Hepatic stellate cell (primary cell): ENCODE data around the gene CLSTN2.

Experiments
- DNase-seq: peaks from one replicate; pipeline ENCODE4 v3.0.0; 2011; ENCODE audit warnings: low spot score

Gene CLSTN2

DNA sequence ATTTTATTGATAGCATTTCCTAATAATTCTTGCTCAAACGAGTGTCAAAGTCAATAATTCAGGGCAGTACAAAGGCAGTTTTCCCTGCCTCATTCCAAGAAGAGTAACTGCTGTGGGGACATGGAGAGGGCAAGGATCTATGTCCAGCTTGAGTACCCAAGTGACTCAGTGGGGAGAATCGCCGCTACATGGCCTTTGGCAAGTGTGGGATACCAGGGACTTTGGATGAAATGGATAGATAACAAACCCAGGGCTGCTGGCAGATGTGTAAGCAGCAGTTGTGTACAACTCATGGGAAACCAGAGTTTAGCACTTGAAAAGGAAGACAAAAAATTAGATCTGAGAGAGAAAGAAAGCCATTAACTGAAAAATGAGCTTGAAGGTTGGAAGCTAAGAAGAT lies 620.7 kb downstream of the CLSTN2 start:
- no peak for DNase-seq

DNA sequence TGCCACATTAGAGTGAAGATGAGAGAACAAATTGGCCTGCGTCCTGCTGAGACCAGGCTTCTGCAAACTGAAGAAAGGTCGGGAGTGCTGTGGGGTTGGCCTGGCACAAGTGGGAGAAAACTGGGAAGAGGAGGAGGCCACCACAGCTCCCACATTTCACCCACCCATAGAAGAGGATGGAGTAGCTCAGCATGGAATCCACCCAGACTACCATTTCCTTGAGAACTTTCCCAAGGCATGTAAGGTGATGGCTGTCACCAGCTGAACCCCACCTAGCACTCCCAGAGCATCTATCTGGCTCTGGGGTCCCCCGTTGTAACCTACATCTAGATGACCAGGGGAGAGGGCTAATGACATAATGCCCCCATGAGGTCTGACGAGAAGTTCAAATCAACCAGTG lies 622.5 kb downstream of the CLSTN2 start:
- DNase-seq, result no peak

DNA sequence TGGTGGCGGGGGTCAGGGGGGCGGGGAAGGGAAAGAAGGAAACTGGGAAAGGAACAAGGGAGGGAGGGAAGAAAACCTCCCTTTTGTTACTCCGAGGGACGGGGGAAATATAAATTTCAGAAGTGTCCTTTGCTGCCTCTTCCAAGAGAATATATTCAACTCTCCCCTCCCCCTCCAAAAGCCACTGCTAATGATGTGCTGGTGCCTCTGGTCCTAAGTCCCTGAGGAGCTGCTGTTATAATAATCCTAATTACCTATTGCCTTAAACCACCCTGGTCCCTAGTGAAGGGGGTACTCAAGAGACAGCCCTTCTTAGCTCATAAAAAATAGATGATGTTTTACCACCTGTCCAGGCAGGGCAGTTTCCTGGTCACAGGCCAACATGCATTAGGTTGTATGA lies 624.6 kb downstream of the CLSTN2 start:
- DNase-seq, result no peak

DNA sequence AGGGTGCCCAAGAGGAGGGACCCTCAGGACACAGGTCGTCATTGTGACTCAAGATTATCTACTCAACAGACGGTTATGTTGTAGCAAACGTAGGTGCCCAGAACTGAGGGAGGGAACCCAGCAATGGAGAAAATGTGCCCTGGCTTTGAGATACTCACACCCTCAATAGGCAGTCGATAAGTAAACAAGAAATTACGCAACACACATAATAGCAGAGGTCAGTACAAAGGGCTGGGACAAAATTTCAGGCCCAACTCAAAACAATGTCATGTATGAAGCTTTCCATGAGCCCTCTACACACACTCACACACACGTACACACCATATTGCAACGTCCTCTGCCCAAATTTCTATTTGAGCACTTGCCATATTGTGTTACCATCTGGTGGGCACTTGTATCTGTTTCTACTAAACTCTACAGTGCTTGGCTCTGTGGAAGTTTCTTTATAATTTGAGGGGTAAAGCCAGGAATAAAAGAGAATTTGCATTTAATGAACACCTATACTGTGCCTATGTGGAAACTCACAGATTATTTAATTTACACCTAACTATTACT lies 628.3 kb downstream of the CLSTN2 start:
- DNase-seq, result no peak

DNA sequence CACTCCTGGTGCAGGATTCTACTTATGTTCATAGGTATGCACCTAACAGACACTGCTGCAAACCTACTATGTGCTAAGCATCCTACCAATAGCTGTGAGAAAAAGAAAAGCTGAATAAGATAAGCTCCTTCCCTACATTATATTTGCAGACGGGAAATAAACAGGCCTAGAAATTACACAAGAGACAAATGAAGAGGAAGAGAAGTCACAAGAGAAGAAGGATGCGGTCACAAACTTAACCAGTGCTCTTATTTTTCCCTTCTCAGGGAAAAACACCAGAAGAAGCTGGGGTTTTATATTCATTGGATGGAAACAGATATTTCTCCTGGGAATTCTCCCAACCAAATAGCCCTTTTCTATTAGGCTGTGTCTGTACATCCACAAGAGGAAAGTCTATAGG lies 633.1 kb downstream of the CLSTN2 start:
- no peak for DNase-seq

DNA sequence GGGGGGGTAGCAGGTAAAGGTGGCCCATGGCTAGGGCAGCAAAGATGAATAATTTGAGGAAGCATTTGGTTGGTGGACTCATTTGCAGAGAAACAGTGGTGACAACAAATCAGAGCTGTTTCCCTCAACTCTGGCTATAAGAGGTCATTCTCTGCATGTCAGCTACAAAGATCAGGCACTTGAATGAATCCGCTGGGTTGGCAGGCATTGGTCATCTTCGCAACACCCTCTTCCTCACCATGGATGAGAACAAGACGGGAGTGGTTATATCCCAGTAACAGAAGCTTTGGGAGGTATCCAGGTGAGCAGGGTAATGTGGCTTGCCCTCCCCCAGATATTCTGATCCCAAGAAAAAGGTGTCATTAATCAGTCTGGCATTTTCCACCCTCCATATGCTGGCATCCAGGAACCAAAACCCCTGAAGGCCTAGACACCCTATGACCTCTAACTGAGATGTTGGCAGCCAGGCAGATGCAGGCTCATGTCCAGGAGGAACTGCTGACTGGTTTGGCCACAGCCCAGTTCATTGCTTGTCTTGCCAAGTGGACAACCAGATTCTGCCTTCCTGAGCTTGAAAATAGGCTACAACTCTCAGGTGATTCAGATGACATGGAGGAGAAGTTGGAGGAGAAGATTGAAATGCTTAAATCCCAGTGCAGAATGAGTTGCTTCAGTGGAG lies 634.0 kb downstream of the CLSTN2 start:
- DNase-seq, result no peak

DNA sequence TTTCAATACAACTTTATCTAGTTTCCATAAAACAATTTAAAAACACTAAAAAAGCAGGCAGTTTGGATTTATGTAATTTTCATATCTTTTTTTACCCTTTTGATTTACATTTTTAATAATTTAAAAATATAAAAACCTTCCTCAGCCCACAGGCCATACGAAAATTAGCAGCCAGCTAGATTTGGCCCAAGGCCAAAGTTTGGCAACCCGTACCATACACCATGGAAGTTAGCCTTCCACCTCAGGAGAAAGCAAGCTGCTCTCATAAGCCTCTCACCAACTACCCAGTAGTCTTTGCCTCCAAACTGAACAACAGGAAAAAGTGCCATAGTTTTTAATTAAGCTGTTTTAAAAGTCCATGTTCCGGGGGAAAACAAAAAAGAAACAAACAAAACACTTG lies 635.6 kb downstream of the CLSTN2 start:
- DNase-seq, result no peak

DNA sequence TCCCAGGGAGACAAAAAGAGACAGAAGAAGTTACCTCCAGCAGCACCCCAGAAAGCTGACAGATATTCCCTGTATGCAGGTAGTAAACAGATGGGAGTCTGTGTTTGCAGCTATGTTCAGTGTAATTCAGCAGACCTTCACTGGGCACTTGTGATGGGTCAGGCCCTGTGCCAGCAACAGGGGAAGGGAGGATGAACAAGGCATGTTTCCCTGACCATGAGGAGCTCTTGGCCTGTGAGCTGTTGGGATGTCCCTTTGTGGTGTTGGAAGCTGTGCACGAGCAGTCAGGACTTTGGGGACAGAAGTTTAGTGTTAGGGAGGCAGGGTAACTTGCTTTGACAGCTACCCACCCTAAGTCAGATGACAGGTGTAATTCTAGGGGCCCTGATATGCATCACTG lies 636.9 kb downstream of the CLSTN2 start:
- no peak for DNase-seq

DNA sequence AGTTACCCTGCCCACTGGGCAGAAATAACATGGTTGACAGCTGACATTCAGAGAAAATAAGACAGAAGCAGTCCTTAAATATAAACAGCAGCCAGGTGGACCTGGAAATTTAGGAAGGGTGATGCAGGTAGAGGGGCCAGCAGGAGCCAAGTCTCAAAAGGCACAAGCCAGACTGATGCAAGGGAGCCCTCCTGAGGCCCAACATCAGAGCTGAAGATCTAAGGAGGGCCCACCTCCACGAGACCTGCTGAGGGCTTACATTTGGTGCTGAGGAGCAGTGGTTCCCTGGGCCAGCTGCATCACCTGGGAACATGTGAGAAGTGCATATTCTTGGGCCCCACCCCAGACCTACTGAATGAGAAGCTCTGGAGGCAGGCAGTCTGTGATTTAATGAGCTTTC lies 637.3 kb downstream of the CLSTN2 start:
- DNase-seq, result no peak

DNA sequence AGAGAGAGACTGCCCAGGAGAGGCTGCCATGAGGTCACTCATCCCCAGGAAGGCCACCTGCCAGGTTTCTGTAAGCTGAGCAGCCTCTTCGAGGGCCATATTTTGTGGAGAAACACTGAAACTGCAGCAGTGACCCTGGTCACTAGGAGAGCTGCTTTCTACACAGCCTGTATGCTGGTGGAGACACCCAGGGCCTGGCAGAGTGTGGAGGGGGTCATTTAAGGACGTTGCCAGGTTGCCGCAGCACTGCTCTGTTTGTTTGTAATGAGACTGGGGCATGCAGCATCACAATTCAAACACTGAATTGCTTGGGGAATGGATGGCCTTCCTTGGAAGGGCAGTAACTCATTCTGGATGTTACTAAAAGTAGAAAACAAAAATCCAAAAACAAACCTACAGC lies 638.0 kb downstream of the CLSTN2 start:
- DNase-seq, result no peak

DNA sequence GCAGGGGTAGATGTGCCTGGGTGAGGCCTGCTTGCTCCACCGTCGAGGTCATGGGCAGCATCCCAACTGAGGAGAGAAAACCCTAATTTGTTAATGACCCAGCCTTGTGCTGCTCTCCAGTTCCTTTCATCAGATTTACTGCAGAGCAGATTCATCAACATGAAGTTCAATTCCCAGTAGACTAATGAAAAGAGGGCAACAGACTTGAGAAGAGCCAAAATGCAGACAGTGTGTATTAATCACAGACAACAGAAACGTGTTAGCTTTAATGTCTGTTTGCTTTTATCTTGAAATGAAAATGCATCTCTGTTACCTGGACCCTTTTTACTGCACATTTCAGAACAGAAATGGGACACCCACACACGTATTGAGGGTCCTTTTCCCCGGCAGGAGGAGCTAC lies 639.4 kb downstream of the CLSTN2 start:
- no peak for DNase-seq

DNA sequence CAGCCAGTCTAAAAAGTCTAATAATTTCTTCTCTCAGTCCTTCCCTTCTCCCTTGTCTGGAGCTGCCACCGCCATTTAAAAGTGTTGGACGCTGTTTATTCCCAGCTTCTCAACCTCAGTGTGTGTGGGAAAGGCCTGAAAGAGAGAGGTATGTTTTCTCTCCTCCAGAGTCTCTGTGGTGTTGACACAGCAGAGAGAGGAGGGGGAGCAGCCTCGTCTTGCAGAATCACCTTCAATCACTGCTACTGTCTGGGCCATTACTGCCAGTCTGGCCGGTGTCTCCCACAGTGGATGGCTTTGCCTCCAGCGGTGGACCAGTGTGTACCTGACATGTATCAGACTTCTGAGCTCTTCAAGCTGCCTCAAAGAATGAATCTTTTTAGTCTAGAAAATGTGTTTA lies 641.5 kb downstream of the CLSTN2 start:
- DNase-seq, result no peak

DNA sequence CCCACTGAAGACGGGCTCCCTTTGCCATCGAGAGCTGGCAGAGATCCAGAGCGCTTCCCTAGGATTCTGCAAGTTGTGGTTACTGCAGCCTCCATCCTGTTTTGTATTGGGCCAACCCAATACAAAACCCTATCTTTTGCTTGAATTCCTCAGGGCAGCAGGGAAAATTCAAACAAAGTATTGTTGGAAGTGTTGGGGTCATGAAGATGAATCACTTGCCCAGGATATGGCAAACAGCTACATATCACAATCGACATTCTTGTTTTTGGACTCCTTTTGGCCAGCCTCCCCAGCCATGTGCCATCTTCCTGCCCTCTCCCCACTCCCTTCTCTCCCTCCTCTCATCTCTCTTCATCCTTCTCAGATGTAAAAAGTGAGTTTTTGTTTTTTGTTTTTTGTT lies 642.9 kb downstream of the CLSTN2 start:
- DNase-seq, result no peak

DNA sequence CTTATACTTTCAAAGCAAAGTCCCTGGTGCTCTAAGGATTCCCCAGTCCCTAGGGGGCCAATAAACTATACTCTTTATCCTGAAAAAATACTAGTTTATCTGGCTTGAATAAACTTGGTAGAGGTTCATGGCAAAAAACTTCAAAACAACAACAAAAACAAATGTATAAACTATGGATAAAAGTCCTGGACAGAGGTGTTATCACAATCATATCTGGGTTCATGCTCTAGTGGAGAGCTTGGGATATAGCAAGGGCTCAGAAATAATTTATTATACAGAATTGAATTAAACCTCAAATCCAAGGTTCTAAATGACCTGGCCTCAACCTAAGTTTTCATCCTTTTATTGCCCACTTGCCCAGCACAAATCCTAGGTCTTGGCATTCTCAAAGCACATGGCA lies 644.3 kb downstream of the CLSTN2 start:
- DNase-seq, result no peak

DNA sequence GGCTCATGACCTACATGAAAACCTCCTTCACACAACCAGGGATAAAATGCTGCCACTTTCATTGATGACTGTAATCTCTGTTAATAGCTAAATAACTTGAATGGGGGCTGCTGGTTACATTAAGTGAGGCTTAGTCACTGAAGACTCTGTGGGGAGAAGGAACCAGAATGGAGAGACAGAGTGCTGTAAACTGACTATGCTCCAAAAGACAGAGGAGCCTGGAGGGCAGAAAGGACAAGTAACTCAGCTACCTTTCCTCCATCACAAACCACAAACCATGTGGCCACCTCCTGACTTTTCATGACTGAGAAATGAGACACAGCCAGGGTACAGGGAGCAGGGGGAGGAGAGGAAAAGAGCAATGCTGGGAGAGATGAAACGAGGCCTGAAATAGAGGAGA lies 645.8 kb downstream of the CLSTN2 start:
- DNase-seq, result no peak

DNA sequence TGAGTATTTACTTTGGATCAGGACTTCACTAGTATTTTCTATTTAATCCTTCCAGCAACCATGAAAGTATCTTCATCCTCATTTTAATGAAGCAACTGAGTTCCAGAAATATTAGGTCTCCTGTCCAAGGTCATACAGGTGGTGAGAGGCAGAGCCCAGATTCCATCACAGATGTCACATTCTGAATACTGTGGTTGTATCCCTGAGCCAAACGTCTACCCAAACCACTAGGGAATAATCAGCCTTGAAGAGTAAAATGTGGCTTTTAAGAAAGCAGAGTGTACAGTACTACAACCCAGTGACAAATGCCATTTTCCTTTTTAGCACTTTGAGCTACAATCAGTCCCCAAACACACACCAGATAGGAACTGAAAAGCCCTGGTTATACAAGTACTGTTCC lies 649.6 kb downstream of the CLSTN2 start:
- DNase-seq, result no peak

DNA sequence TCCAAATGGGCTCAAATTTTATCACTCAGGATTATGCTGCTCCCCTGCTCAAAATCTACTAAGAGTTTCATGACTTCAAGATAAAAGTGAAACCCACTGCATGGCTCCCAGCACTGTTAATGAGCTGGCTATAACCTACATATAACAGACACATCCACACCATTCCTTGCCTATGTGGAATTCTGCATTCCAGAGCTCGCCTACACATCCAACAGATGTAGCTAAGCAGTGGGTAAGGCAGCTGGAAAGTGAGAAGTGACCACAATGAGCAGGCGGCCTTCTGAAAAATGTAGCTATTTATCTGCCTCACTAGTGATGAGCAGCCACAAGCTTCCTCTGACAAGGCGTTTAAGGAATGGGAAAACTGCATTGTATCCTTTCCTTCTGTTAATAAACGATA lies 650.8 kb downstream of the CLSTN2 start:
- no peak for DNase-seq

DNA sequence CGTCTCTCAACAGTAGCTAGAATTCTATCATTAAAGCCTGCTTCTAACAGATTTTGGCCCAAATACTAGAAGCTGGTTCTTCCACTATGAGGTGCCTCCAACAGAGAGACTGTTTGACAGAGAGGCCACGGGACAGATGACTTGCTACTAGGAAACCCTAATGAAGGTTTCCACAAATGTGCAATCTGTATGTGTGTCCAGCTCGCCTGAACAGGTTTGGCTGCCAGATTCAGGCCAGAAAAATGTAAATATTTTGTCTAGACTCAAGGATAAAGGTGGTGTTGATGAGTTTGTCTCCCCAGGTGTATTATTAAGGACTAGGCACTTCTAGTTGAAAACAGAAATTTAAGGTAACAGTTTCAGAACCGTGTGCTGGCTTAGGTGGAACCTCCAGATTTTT lies 651.3 kb downstream of the CLSTN2 start:
- DNase-seq, result no peak

DNA sequence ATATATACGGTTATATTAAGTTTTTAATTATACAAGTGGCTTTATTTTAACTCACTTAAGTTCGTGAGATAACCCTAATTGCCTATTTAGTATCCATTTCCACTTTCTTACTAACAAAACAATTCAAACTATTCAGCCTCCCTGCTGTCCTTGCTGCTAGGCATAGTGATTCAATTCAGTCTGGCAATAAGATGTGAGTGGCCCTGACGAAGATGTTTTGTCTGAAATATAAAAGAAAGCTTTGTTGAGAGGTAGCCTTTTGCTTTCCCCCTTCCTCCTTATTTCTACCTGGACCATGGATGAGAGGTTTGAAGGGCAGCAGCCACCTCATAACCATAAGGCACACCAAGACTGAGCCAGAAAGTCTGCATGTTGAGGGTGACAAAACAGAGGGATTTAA lies 653.6 kb downstream of the CLSTN2 start:
- DNase-seq, result no peak

DNA sequence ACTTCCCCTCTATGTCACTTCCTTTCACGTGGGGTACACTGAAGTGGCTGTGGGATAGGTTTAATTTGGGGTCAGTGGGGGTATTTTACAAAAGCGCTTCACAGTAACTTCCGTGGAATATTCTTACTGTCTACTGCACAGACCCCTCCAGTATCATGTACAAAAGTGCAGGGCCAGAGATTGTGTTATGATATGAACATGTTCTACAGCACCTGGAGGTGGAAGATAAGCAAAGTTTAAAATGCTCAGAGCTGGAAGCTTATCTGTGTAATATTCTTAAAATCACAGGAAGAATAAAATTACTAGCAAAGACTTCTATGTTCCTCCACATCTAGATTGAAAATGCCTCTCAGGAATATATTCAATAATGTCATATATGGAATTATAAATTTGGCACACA lies 658.8 kb downstream of the CLSTN2 start:
- no peak for DNase-seq

DNA sequence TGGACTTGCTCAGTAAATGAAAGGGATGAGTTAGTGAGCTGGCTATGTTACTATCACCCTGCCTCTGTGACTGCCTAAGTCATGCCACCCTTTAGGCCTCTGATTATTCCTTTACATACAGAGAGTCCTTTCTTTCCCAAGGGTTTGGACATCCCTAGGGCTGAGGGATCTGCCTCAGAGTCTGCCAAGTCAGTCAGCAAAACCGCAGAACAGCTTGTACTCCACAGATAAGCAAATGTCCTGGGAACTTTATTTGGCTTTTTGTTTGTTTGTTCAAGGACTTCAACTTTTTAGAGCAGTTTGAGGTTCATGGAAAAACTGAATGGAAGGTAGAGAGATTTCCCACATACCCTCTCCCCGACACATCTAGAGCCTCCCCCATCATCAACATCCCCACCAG lies 660.3 kb downstream of the CLSTN2 start:
- no peak for DNase-seq

DNA sequence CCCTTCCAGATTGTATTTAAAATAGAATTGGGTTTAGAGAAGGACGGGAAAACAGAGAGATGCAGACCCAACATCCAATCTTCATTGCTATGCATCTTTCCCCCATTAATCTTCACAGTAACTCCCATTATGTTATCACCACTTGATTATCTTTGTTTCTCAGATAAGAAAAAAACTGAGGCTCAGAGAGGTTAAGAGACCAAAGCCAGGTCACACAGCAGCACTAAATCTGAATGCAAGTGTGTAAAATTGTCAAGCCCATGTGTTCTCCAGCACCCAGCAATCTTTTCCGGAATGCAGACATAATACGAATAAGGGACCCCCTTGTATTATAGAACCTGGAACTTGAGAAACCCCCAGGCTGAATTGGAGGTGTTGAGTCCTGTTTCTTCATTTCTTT lies 662.4 kb downstream of the CLSTN2 start:
- no peak for DNase-seq

DNA sequence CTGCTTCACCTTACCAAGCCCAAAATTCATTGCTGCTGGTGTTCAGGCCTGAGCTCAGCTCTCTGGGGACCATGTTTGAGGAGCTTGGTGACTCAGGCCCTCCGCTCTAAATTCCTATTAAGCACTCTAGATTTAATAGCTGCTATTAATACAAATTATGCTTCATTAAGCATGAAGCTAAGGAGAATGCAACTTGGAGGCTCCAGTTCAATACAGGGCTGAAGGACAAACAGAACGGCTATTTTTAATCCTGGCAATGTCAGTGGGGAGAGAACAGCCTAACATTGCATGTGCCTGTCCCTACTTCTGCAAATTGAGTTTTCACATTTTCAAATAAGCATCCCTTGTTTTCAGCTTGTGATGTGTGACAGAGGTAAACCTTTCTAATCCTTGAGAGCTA lies 662.8 kb downstream of the CLSTN2 start:
- DNase-seq, result no peak

DNA sequence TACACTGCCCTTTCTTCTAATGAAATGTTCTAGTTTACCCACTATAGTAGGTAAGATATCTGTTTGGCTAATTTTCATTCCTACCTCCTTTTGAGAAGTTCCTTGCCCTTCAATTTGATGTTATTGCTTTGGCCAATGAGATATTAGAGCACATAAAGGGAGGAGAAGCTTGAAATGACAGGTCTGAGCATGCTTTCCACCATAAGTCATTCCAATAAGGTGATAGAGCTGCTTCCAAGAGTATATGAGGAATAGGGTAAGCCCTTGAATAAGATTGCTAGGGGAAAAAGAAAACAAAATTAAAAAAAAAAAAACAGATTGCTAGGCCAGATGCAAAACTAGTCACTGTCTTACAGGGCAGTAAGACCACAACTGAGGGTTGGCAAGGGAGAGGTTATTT lies 664.0 kb downstream of the CLSTN2 start:
- DNase-seq, result no peak

DNA sequence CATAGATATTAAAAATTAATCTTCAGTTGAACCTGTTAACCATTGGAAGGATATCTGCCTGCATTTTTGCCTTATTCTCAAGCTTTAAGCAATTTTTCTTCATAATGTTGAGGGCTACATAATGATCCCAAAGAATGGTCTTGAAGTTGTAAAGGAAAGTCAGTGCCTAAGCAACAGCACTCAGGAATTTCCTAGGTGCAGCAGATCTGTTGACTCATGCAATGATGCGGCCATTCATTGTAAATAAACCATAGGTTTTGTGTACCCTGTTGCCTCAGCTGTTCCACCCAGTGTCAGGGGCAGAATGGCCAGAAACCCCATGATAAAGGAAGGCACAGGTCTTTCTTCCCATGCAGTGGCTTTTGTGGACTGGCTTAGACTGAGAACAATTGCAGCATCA lies 664.5 kb downstream of the CLSTN2 start:
- DNase-seq, result no peak
